CD14-positive monocyte (primary cell): ENCODE results near the gene FAM210A. TPM values are rescaled to one million over a fixed set of nuclear protein-coding genes. Genes with fewer than 3 reads are reported as not detected.

Source experiments
- polyA plus RNA-seq, 3 donors: library from polyadenylated mRNA; depleted of rRNA in 1 of 3; unstranded in 2 of 3; stranded (reverse) in 1 of 3; fragments of 300-500 nt in 2 of 3; fragments of >200 nt in 1 of 3; fragmentation: Illumina TruSeq in 2 of 3; gene quantifications; 1 replicate in 2 of 3; 2 replicates in 1 of 3; pipeline ENCODE4 v1.2.3, GENCODE V29; 2012 to 2021
- small RNA-seq: library from RNA; depleted of rRNA; stranded (forward); fragments of <200 nt; gene quantifications from one replicate; pipeline ENCODE3, GENCODE V24; 2012; ENCODE audit warnings: low read depth; ENCODE audit not compliant: insufficient read length

FAM210A gene
- polyA plus RNA-seq, 3 donors, result 2.8 to 6.9 (median 6.9) TPM

Small RNA genes lying within 50 kb of the gene (small RNA-seq; reads per million reads assigned to genes)
- gene AP001525.1 (not detected), gene RN7SL362P (not detected)

Other genes with a start within 250 kb of the FAM210A start
- 10 to 100 TPM; 12.9 to 36.4 (median 32.6) TPM for gene RNMT, start 115 bp upstream of the FAM210A start, polyA plus RNA-seq
- gene MC5R, start 97.6 kb upstream of the FAM210A start, polyA plus RNA-seq, result under 1 TPM in 2 of 3 donors, not detected in 1; 0.12 to 0.13 TPM
- not detected for gene MC2R, start 189.0 kb upstream of the FAM210A start, polyA plus RNA-seq